DMS 273 (cell line): ENCODE data around the gene AP2A2.

Source experiments
- DNase-seq: peaks from one replicate; lab custom pipeline; 2025; ENCODE audit not compliant: unreplicated experiment; lab: John Stamatoyannopoulos, UW

Gene AP2A2

GRCh38 chr11:1039481-1040427, 114.1 kb downstream of the AP2A2 start:
- no peak for DNase-seq

- DNase-seq: no peak
These were observed 114.9 kb downstream of the AP2A2 start for GRCh38 chr11:1040428-1041148.

- DNase-seq: no peak
These were observed 115.4 kb downstream of the AP2A2 start for GRCh38 chr11:1041149-1041467.

GRCh38 chr11:1041471-1041870, 115.8 kb downstream of the AP2A2 start:
- DNase-seq: no peak

GRCh38 chr11:1041936-1042608, 116.4 kb downstream of the AP2A2 start:
- DNase-seq: no peak

GRCh38 chr11:1042626-1043562, 117.2 kb downstream of the AP2A2 start:
- no peak for DNase-seq

GRCh38 chr11:1043563-1044096, 118.0 kb downstream of the AP2A2 start:
- DNase-seq: no peak

GRCh38 chr11:1044160-1044559, 118.5 kb downstream of the AP2A2 start:
- no peak for DNase-seq

- DNase-seq: no peak
These were observed 122.0 kb downstream of the AP2A2 start for GRCh38 chr11:1047595-1048156.

GRCh38 chr11:1048375-1049070, 122.9 kb downstream of the AP2A2 start:
- no peak for DNase-seq

GRCh38 chr11:1049071-1049405, 123.4 kb downstream of the AP2A2 start:
- DNase-seq: no peak

GRCh38 chr11:1049431-1049891, 123.8 kb downstream of the AP2A2 start:
- peak; percentile 67 for DNase-seq

GRCh38 chr11:1049911-1050580, 124.4 kb downstream of the AP2A2 start:
- DNase-seq: no peak

- DNase-seq: peak; percentile 83
These were observed 125.1 kb downstream of the AP2A2 start for GRCh38 chr11:1050581-1051355.

- DNase-seq: no peak
These were observed 125.9 kb downstream of the AP2A2 start for GRCh38 chr11:1051356-1052132.

GRCh38 chr11:1052133-1053011, 126.7 kb downstream of the AP2A2 start:
- no peak for DNase-seq
